NCI-H2227 (cell line): ENCODE data around the gene HS3ST5.
"Not testable (repeated sequence)": the region's sequence is repeated elsewhere in the genome, so short reads cannot be mapped to it uniquely, and the experiment has no call there.

Experiments used
- DNase-seq: peaks from one replicate; lab custom pipeline; 2025; ENCODE audit not compliant: unreplicated experiment; lab: John Stamatoyannopoulos, UW

Gene HS3ST5

DNA sequence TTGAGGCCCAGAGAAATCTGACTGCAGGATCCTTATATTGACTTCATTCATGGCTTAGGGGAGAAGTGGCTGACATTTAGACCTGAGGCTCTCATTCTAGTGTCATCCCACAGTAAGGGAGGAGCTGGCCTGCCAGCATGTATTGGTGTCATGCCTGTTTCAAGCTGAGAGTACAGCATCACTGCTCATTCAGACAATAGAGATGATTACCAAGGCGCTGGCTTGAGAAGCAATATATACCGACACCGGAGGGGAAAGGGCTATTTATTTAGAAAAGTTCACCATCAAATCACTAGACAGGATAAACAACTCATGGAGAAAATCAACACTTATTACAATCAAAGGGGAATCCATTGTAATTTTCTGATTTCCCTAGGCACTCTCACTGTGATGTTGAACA, 287.5 kb downstream of the HS3ST5 start:
- DNase-seq = peak; percentile 48

DNA sequence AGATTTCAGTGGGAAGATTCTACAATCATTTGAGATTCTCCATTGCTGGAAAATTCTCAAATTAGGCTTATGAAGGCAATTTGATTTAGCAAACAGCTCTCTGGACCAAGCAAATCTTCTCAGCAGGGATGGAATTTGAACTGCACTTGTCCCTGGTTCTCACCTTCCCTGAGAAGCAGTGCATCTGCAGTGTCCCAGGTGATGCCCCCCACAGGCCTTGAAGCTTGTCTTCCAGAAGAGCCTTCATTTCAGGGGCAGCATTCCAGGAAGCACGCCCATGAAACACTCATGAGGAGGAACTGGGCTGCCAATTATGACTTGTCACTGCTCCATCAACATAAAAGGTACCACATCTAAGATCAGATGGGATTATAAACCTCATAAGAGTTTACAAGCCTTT, 289.0 kb downstream of the HS3ST5 start:
- DNase-seq = no peak

- DNase-seq = no peak
Measured at GRCh38 chr6:114052141-114052540, 290.7 kb downstream of the HS3ST5 start.

GRCh38 chr6:114051031-114051430, 291.8 kb downstream of the HS3ST5 start:
- no peak for DNase-seq

DNA sequence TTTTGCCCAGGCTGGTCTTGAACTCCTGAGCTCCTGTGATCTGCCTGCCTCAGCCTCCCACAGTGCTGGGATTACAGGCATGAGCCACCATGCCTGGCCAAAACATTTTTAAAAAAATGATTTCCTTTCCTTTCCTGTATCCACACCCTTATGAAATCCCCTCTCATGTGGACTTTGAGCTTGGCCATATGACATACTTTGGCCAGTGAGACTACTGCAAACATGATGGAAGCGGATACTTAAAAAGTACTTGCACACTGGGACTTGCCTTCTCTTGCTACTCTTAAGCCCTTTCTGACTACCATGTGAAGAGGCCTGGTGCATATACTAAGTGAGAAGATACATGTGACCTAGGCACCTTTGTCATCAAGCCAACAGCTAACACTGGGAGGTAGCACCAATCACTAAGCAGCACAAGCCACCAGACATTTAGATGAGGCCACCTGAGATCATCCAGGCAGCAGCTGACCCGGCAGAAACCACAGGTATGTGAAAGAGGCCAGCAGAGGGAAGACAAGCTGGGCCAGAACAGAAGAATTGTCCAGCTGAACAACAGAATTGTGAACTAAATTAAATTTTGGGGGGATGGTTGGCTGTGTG, 293.4 kb downstream of the HS3ST5 start:
- DNase-seq = no peak

GRCh38 chr6:114044566-114044965, 298.3 kb downstream of the HS3ST5 start:
- DNase-seq = not testable (repeated sequence)

DNA sequence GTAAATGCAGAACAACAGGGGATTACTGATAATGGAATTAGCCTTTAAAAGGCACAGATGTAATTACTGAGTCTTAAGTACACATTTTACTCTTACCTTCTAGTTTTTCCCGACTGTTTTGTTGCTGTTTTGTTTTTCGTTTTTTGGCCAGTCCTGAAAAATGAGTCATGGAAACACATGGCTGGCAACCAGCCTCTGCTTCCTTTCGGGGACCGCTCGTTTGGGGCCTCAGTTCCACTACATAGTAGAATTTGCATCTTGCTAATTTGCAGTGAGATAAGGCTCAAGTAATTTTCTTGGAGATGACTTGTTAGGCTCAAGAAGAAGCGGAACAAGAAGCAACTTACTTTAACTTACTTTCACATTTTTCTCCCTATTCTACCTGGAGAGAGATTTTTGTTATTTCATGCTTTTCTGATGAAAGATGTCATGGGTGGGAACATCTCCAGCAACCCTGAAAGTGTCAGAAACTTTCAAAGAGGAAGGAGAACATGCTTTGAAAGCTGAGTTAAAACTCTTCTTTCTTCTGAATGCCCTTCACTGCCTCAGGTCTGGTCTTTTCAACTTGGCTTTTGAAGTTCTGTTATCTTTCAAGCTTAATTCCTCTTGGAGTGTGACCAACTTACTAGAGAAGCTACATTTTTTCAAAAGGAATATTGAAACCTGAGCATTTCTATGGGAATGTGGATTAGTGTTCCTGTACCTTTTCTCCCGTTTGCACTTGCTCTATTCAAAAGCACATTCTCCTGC, 300.4 kb downstream of the HS3ST5 start:
- DNase-seq = no peak

GRCh38 chr6:114040871-114041270, 302.0 kb downstream of the HS3ST5 start:
- DNase-seq = no peak

DNA sequence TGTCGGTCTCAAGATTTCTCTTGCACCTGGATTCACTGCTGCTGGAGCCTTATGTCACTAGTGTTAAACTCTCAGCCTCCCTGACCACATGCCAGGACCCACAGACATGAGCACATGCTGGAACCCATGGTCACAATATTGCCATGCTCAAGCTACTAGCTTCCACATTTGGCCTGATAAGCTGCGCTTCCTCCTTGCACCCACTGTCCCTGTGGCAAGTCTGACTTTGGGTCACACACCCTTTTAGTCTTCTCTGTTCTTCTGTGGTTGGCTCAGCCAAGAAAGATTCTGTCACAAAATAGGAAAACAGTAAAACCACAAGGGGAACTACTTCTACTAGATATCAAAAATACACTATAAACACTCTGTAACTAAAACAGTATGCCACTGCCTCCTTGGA, 303.0 kb downstream of the HS3ST5 start:
- DNase-seq = no peak

DNA sequence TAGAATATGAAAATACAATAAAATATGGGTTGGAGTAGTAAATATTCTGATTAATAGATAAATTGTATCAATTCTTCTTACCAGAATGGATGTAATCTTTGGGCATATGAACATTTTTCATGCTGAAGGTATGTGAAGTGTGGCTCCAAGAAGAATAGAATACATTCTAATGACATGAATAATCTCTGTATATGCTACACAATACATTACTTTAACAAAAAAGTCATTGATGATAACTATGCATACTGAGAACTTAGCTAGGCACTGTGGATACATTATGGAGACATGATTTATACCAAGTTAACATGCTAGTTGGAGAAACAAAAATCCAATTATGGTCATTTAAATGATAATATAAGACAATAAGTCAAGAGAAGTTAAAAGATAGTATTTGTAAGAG, 309.2 kb downstream of the HS3ST5 start:
- no peak for DNase-seq

DNA sequence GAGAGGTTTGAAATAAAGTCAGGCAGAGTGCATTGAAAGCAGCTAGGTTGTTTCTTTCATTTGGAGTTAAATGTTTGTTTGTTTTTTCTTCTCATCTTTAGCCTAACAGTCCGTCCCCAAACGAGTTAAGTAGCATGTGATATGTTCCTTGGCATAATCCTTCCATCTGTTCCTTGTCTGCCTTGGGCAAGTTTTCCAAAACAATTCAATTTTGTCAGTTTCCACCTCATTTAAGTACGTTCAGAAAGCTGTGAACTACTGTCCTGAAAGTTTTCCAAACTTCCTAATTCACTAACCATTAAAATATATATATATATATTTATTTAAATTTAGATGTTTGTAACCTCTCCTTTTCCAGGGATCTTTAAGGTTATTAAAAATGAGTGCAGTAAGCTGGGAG, 310.1 kb downstream of the HS3ST5 start:
- DNase-seq = no peak

GRCh38 chr6:114030767-114031166, 312.1 kb downstream of the HS3ST5 start:
- DNase-seq = no peak

DNA sequence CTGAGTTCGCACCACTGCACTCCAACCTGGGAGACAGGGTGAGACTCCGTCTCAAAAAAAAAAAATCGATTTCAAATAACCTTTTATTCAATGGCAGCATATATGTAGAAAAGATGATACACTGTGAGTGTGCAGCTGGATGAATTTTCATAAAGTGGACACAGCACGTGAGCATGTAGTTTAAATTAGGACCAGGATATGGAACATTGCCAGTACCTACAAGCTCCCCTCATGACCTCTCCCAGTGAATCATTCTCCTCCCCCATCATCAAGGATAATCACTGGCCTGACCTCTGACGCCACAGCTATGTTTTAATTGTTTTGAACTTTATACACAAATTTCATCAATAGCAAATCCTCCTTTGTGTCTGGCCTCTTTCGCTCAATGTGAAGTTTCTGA, 318.1 kb downstream of the HS3ST5 start:
- DNase-seq = no peak

DNA sequence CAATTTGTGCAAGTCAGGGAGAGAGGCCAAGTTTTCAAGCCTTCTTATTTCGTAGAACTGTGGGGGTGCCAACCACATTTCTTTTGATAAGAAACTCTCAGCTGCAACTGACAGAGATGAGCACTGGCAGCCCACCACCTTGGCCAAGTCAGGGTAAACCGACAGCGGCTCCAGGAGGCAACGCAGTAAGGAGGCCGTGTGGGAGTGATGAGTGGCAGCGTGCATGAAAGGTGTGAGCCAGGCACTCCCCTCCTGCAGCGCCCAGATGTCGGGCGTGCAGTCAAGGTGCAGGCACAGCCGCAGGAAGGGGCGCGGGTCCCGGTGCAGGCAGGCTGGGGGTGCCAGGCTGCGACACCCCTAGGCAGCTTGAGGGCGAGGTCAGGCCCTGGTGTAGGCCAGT, 322.6 kb downstream of the HS3ST5 start:
- no peak for DNase-seq

GRCh38 chr6:114017146-114017545, 325.7 kb downstream of the HS3ST5 start:
- DNase-seq = not testable (repeated sequence)

- not testable (repeated sequence) for DNase-seq
Measured at GRCh38 chr6:114014106-114014505, 328.7 kb downstream of the HS3ST5 start.

DNA sequence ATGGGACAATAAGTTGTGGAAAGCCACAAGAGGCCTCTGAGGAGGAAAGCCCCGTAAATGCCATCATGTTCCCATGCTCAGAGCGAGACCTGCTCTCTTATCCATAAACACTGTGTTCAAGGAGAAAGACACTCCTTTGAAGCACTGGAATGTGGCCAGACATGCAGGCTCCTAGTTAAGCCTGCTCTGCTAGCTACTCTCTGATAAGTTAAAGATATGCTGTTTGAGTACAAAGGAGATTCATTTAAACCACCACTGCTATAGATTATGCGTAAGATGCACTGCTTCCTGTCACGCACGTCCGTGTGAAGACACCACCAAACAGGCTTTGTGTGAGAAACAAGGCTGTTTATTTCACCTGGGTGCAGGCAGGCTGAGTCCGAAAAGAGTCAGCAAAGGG, 331.3 kb downstream of the HS3ST5 start:
- not testable (repeated sequence) for DNase-seq

DNA sequence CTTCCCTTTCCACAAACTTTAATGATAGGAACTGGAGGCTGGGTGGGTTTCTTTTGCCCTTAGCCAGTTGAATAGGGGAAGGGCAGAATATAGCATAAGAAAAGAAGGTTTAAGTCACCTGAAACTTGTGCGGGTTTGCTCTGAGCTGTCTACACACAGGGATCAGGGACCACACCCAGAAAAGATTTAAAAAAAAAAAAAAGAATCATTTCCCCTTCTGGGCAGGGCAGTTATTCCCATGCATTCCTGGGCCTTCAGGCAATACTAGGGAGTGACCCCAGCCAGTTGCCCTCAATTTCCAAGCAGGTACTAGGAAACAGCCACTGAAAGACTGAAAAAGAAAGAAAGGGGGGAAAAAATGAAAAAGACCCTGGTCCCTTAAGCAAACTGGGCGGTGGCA, 332.3 kb downstream of the HS3ST5 start:
- DNase-seq = no peak

DNA sequence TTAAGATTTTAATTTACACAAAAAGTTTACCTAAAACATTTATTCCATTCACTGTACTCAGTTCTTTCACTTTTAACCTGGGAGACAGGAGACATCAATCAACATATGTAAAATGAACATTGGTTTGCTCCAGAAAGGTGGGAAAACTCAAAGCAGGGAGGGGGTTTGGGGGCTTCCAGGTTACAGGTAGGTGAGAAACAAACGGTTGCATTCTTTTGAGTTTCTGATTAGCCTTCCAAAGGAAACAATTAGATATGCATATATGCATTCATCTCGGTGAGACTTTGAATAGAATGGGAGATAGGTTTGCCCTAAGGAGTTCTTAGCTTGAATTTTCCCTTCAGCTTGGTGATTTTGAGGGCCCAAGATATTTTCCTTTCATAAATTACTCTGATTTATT, 333.6 kb downstream of the HS3ST5 start:
- no peak for DNase-seq

DNA sequence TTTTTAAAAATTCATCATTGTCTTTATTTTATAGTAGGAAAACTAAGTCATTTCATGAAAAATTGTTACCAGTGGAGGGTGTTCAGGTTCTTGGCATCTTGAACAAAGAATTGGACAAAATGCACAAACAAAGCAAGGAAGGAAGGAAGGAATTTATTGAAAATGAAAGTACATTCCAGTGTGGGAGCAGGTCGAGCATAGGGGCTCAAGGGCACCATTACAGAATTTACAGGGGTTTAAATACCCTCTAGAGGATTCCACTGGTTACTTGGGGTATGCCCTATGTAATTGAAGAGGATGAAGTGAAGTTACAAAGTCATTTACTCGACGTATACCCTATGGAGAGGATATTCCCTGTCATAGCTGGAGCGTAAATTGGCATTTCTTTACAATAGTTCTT, 334.5 kb downstream of the HS3ST5 start:
- no peak for DNase-seq

DNA sequence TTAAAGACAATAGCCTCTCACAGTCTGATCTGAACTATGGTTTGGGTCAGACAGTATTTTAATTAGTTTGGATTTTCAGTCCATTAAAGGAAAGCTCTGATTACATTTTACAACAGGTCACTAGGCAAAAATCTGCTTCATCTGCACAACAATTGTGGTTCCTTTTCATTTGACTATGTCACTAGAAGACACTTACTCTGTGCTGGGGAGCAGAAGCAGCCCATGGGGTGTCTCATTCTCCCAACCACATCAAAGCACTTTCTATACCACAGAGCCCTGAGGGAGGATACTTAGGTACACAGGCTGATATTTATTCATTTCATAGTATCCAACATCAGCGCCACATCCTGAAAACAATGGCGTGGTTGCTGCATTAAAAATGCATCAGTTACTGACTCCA, 335.3 kb downstream of the HS3ST5 start:
- DNase-seq = no peak
